GM11168 (cell line): Measurements from ENCODE around the gene SPATA24.

ENCODE experiments used
- in situ Hi-C: fragments of 300-500 bp; cut with MboI; formaldehyde crosslinking; loops from one replicate; pipeline ENCODE4 v1.12.0; 2022; ENCODE audit warnings: low sequenced_read_pairs; ENCODE audit not compliant: unreplicated experiment

Gene SPATA24

DNA sequence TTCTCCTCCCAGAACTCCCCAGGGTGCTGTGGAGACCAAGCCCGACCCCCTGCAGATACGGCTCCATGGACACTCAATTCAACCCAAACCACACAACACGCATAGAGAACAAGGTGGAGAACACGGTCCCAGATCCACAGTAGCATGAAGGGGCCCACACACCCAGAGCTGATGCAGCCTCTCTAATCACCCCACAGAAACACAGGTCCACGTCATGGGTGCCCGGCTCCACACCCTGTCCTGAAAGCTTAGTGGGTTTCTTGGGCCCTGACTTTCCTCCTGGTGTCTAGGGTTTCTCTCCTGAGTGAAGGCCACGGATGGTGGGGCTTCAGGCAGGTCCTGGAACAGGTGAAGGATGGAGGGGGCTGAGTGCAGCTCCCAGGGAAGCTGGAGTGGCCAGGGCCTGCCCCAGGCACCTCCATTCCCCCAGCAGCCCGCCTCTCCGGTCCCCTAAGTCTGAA, 19.3 kb downstream of the SPATA24 start:
- in situ Hi-C loops: no loop called here

GRCh38 chr5:139383993-139384590, 19.8 kb downstream of the SPATA24 start:
- in situ Hi-C loops: no loop called here

DNA sequence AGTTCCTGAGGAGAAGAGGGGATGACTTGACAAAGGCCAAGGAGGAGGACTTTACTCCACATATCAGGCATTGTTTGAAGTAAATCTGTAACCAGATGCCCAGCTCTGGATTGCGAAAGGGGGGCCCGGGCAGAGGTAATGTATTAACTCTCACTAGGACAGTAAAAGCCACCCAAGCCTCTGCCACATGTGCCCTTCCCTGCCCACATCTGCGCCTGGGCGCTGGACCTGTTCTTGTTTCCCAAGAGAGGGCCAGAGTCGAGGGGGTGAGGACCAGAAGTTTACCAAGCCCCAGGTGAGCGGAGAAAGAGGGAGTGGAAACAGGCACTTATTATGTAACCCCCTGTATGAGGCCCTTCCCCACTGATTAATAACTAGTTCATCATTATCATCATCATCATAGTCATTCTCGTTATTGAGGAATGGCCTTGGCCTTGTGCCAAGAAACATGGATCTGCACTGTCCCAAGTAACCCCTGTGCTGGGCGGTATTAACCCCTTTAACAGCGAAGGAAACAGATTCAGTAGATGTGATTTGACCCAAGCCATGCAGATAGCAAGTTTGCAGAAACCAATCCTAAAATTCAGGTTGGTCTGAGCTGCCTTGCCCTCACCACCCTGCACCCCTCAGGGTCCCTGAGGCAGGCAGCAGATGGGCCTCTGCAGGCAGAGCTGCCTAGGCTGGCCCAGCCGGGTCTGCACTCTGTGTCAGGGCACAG, 20.5 kb downstream of the SPATA24 start, which contains the start of gene SLC23A1:
TSS of gene SLC23A1 (minus strand) at position 23 of the 718 bp plus-strand sequence. CDS start 44 bp downstream, outside the sequence.
- in situ Hi-C loops: no loop called here

DNA sequence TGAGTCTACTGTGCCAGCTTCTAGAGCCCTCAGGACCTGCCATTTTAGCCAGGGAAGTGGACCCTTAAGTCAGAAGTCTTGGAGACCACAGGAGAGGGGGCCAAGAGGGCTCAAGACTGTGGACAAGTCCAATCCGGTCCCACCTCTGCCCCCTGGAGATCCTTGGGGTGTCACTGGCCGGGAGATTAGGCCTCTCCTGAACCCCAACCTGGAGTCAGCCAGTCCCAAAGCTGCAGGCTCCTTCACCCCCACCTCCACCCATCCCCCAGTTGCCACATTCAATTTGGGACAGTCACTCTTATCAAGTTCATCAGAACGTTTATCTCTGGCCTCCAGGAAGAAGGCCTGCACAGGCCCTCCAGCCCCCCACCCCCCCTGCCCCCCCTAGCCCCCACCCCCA, 21.1 kb downstream of the SPATA24 start:
- in situ Hi-C loops: no loop called here

- in situ Hi-C loops: no loop called here
Observed at GRCh38 chr5:139381837-139382761, 21.8 kb downstream of the SPATA24 start.

GRCh38 chr5:139379626-139380449, 24.1 kb downstream of the SPATA24 start:
- in situ Hi-C loops: loop anchor here (5.0 kb wide), 1 partner anchor 38 kb away; the partner anchor contains the start of gene PAIP2

DNA sequence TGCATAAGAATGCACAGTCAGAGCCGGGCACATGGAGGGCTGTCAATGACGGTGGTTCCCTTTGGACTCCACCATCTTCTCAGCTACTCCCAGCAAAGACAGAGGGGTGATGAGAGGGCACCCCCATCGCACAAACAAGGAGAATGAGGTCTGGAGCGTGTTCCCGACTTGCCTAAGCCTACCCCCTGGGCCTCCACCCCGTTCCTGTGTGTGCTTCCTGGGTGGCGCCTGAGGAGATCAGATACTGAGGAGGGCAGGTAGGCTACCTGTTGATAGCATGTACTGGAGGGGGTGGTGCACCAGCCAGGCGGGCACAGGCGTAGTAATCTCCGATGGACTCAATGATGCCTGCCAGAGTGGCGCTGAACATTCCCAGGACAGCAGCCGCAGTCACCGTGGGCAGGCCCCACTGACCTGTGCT, 24.9 kb downstream of the SPATA24 start:
- in situ Hi-C loops: loop anchor here (5.0 kb wide), 1 partner anchor 37 kb away; the partner anchor contains the start of gene PAIP2

DNA sequence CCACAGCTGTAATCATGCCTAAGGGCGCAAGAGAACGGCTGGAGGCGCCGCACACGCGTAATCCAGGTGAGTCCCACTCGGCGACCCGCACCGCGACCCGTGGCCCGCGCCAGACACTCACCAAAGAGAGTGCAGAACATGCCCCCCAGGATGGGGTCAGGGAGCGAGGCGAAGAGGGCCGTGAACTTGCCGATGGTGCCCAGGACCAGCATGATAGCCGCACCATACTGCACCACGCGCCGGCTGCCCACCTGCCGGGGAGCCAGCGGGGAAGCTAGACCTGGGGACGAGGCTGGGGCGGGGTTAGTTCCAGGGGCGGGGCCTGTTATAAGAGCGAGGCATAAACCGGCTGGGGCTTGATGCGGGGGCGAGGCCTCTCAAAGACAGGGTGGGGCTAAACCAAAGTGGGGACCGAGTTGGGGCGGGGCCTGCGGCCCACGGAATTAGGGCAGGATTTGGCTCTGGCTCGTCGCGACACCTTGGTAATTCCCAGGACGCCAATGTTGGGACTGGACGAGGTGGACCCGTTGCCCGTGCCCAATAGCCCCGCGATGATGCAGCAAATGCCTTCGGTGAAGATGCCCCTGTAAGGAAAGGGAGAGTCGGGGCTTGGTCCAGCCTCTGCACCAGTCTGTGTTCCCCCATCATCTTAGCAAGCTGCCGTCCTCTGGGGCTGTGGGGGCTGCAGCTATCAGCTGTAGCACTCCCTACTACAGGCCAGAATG, 25.6 kb downstream of the SPATA24 start:
- in situ Hi-C loops: loop anchor here (5.0 kb wide), 1 partner anchor 36 kb away; the partner anchor contains the start of gene PAIP2

DNA sequence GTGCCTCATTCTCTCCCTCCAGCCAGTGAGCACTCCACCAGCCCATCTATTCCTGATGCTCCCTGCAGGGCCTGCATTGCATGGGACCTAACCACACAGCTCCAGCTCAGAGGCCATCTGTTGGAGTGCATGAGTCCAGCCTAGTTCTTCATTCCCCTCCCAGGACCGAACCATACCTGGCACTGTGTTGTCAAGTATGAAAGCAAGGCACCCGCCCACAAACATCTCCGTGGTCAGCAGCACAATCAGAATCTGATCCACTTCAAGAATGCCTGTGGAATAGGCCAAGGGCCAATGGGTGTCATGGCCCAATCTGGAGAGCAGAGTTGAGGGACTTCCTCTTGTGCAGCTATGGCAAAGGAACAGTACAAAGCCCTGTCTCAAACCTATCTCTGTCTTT, 26.7 kb downstream of the SPATA24 start:
- in situ Hi-C loops: loop anchor here (5.0 kb wide), 1 partner anchor 35 kb away; the partner anchor contains the start of gene PAIP2

DNA sequence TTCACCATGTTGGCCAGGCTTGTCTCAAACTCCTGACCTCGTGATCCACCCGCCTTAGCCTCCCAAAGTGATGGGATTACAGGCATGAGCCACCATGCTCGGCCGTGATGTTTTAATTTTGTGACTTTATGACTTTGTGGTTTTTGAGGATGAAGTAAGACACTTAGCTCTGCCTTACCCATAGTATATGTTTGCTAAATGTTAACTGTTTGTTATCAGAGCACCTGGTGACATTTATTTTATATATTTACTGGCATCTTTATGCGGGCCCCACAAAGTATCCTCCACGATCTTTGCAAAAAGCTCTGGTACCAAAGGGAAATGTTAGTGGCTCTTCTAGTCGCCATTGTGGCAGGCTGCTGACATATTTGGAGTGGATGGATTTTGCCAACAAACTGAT, 27.5 kb downstream of the SPATA24 start:
- in situ Hi-C loops: loop anchor here (5.0 kb wide), 1 partner anchor 34 kb away; the partner anchor contains the start of gene PAIP2

DNA sequence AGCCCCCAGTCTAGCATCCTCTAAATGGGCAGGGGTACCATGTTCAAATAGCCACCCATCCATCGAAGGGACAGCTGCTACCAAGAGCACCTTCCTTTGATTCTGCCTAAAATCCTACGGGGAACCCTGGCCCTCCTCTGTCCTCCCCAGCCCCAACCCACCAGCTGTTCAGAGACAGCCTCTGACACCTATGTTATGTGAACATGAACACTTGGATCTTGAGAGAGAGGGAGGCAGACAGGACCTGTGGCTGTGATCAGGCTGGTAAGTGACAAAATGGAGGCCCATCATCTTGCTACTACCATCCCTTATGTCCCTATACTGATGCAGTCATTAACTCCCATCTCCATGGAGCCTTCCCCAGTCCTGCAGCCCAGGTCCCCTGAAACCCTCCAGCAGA, 29.0 kb downstream of the SPATA24 start:
- in situ Hi-C loops: loop anchor here (5.0 kb wide), 1 partner anchor 33 kb away; the partner anchor contains the start of gene PAIP2

GRCh38 chr5:139371482-139372435, 32.1 kb downstream of the SPATA24 start:
- in situ Hi-C loops: no loop called here

- in situ Hi-C loops: no loop called here
Observed at GRCh38 chr5:139369181-139369580, 34.7 kb downstream of the SPATA24 start.

- in situ Hi-C loops: no loop called here
Observed at GRCh38 chr5:139368613-139369012, 35.3 kb downstream of the SPATA24 start.

DNA sequence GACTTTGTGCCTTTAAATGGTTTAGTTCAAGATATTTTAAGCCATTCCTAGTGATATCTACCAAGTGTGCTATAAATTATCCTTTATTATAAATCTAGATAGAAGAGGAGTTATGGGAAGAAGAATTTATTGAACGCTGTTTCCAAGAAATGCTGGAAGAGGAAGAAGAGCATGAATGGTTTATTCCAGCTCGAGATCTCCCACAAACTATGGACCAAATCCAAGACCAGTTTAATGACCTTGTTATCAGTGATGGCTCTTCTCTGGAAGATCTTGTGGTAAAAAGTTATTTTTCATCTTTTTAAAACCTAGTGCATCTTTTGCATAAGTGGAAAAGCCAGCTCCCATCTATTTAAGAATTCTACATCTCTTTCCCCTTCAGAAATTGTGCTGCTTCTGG, 39.4 kb downstream of the SPATA24 start:
- in situ Hi-C loops: no loop called here

DNA sequence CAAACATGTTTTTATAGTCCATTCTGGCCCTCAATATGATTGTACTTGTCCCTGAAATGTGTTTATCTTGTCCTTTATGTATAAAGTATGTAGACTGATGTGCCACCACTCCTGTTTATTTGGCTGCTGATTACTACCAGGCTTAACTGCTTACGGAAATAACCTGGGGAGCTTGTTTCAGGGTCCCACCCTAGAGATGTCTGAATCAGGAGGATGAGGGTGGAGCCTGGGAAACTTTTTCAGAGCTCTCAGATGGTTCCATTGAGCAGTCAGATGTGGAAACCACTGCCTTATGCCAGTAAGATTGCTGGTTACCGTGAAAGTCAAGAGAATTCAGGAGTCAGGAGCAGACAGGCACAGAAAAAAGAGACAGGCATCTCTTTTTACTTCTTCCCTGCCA, 40.0 kb downstream of the SPATA24 start:
- in situ Hi-C loops: no loop called here

DNA sequence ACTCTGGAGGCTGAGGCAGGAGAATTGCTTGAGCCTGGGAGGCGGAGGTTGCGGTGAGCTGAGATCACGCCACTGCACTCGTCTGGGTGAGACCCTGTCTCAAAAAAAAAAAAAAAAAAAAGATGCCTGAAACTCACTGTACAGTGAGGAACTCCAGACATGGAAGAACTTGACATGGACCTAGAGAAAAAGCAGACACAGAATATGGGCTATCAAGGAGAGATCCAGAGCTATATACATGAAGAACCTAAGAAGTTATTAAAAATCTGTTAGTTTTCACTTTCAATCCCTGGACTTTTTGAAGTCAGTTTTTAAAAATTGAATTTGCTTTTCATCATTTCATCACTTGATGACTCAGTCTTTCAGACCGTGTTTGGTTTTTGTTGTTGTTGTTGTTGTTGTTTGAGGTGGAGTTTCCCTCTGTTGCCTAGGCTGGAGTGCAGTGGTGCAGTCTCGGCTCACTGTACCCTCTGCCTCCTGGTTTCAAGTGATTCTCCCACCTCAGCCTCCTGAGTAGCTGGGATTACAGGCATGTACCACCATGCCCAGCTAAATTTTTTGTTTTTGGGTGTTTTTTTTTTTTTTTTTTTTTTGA, 42.0 kb downstream of the SPATA24 start:
- in situ Hi-C loops: no loop called here
